Measurements from ENCODE around the gene MCUR1. TPM values are rescaled to one million over a fixed set of nuclear protein-coding genes. Genes with fewer than 3 reads are reported as not detected.

The MCUR1 gene
- total RNA-seq, 3 donors from 2014 or later = 12.8 to 14.9 (median 14.1) TPM

- Histone ChIP-seq H3K36me3 (no peaks in the 10 kb centered on the region), H3K27me3 (no peaks in the 10 kb centered on the region), H3K27ac (no peak overlapping the region), H3K4me3 (no peak overlapping the region), H3K4me1 (no peaks in the 10 kb centered on the region), H3K9me3 (peaks cover 0 to 5% of the 10 kb centered on the region in 2 donors)
- intact Hi-C loops (cut with DNase I; ENCODE audit: low total_unique reads) = no loop called here
- TF ChIP-seq POLR2AphosphoS5 (IDR thresholded peaks at IDR 0.05) (no peak), CTCF (IDR thresholded peaks at IDR 0.05) (no peak), POLR2A (IDR thresholded peaks at IDR 0.05) (no peak)
- no peak for DNase-seq (ENCODE audit: low spot score in 2 of 2)
Measured at GRCh38 chr6:13827032-13827431, 12.7 kb upstream of the MCUR1 start.

- no peak for TF ChIP-seq POLR2A (IDR thresholded peaks at IDR 0.05)
- TF ChIP-seq POLR2AphosphoS5 (IDR thresholded peaks at IDR 0.05) = no peak
- no peak for TF ChIP-seq CTCF (IDR thresholded peaks at IDR 0.05)
- Histone ChIP-seq H3K36me3 (no peaks in the 10 kb centered on the region), H3K27me3 (no peaks in the 10 kb centered on the region), H3K4me3 (no peak overlapping the region), H3K4me1 (no peaks in the 10 kb centered on the region), H3K9me3 (peaks cover 0 to 5% of the 10 kb centered on the region in 2 donors), H3K27ac (no peak overlapping the region)
- intact Hi-C loops (cut with DNase I; ENCODE audit: low total_unique reads) = no loop called here
- no peak for DNase-seq (ENCODE audit: low spot score in 2 of 2)
Measured at GRCh38 chr6:13825871-13826270, 11.5 kb upstream of the MCUR1 start.

GRCh38 chr6:13818341-13818740, 4.0 kb upstream of the MCUR1 start:
- Histone ChIP-seq H3K27me3 (no peaks in the 10 kb centered on the region), H3K27ac (no peak overlapping the region), H3K4me1 (peaks cover 0 to 8% of the 10 kb centered on the region in 2 donors), H3K36me3 (no peaks in the 10 kb centered on the region), H3K4me3 (no peak overlapping the region), H3K9me3 (no peaks in the 10 kb centered on the region)
- no peak for DNase-seq (ENCODE audit: low spot score in 2 of 2)
- intact Hi-C loops (cut with DNase I; ENCODE audit: low total_unique reads) = no loop called here
- TF ChIP-seq POLR2A (IDR thresholded peaks at IDR 0.05) (no peak), POLR2AphosphoS5 (IDR thresholded peaks at IDR 0.05) (no peak), CTCF (IDR thresholded peaks at IDR 0.05) (no peak)

- Histone ChIP-seq H3K4me1 (peaks cover 0 to 8% of the 10 kb centered on the region in 2 donors), H3K4me3 (peak overlapping the region; percentile 62 to 99 (median 92)), H3K27me3 (no peaks in the 10 kb centered on the region), H3K27ac (peak overlapping the region; percentile 93 to 99), H3K36me3 (no peaks in the 10 kb centered on the region), H3K9me3 (no peaks in the 10 kb centered on the region)
- TF ChIP-seq POLR2AphosphoS5 (IDR thresholded peaks at IDR 0.05) = no peak
- TF ChIP-seq POLR2A (IDR thresholded peaks at IDR 0.05) = no peak
- TF ChIP-seq CTCF (IDR thresholded peaks at IDR 0.05) = no peak
- no peak for DNase-seq (ENCODE audit: low spot score in 2 of 2)
- intact Hi-C loops (cut with DNase I; ENCODE audit: low total_unique reads) = loop anchor here (5.0 kb wide), 1 partner anchor 1602 kb away; no protein-coding TSS in a partner anchor
Measured at GRCh38 chr6:13814938-13815575, 700 bp upstream of the MCUR1 start.

- H3K4me3 ChIP-seq = peak overlapping the region; percentile 62 to 99 (median 92)
- peak overlapping the region; percentile 93 to 99 for H3K27ac ChIP-seq
- DNase-seq (ENCODE audit: low spot score in 2 of 2) = peak; percentile 47 to 63
- no peaks in the 10 kb centered on the region for H3K9me3 ChIP-seq
- intact Hi-C loops (cut with DNase I; ENCODE audit: low total_unique reads) = loop anchor here (5.0 kb wide), 1 partner anchor 1604 kb away; no protein-coding TSS in a partner anchor
- H3K36me3 ChIP-seq = no peaks in the 10 kb centered on the region
- H3K27me3 ChIP-seq = no peaks in the 10 kb centered on the region
- TF ChIP-seq CTCF (IDR thresholded peaks at IDR 0.05) = no peak
- TF ChIP-seq POLR2AphosphoS5 (IDR thresholded peaks at IDR 0.05) = peak in 1 of 3 donors; percentile 25
- TF ChIP-seq POLR2A (IDR thresholded peaks at IDR 0.05) = no peak
- H3K4me1 ChIP-seq = peaks cover 0 to 8% of the 10 kb centered on the region in 2 donors
Measured at GRCh38 chr6:13813621-13814175, 659 bp downstream of the MCUR1 start.

Data from breast epithelium (tissue), 4 donors.